IMR-90 (cell line): ENCODE results near the gene UVSSA.
"Not testable (repeated sequence)": the region's sequence is repeated elsewhere in the genome, so short reads cannot be mapped to it uniquely, and the experiment has no call there.

ENCODE experiments used
- CEBPB ChIP-seq: IDR thresholded peaks from 2 replicates; pipeline ENCODE4 v1.6.1; 2012; ENCODE audit warnings: low read depth, low read length, improper control_type of control experiment
- FOS ChIP-seq: fragments of 150-350 bp; IDR thresholded peaks from 2 replicates; pipeline ENCODE4 v1.6.1; 2016; ENCODE audit warnings: low read depth, low read length
- MAFK ChIP-seq: IDR thresholded peaks from 2 replicates; pipeline ENCODE4 v1.6.1; 2012; ENCODE audit warnings: low read depth, low read length, improper control_type of control experiment
- MAZ ChIP-seq: IDR thresholded peaks from 2 replicates; pipeline ENCODE4 v1.6.1; 2012; ENCODE audit warnings: low read depth, mild to moderate bottlenecking, low read length, improper control_type of control experiment, moderate library complexity, borderline replicate concordance
- NFE2L2 ChIP-seq: fragments of 150-350 bp; IDR thresholded peaks from 2 replicates; pipeline ENCODE4 v1.6.1; 2016; ENCODE audit warnings: low read depth, mild to moderate bottlenecking, low read length
- POLR2A ChIP-seq: IDR thresholded peaks from 2 replicates; pipeline ENCODE4 v1.6.1; 2012; ENCODE audit warnings: mild to moderate bottlenecking, low read depth, low read length
- RFX5 ChIP-seq: IDR thresholded peaks from 2 replicates; pipeline ENCODE4 v1.8.0; 2012; ENCODE audit warnings: low read depth, mild to moderate bottlenecking, low read length, moderate library complexity
- TF ChIP-seq, protein P1 (sequence below): fragments of 150-350 bp; IDR thresholded peaks from 2 replicates; pipeline ENCODE4 v1.6.1; 2017; ENCODE audit warnings: mild to moderate bottlenecking, antibody characterized with exemption, low read length, low read depth
- TF ChIP-seq, protein P2 (sequence below): conservative IDR thresholded peaks from 2 replicates; pipeline ENCODE4 v1.5.1; 2012; ENCODE audit warnings: mild to moderate bottlenecking, low read depth, low read length, improper control_type of control experiment

DNA sequence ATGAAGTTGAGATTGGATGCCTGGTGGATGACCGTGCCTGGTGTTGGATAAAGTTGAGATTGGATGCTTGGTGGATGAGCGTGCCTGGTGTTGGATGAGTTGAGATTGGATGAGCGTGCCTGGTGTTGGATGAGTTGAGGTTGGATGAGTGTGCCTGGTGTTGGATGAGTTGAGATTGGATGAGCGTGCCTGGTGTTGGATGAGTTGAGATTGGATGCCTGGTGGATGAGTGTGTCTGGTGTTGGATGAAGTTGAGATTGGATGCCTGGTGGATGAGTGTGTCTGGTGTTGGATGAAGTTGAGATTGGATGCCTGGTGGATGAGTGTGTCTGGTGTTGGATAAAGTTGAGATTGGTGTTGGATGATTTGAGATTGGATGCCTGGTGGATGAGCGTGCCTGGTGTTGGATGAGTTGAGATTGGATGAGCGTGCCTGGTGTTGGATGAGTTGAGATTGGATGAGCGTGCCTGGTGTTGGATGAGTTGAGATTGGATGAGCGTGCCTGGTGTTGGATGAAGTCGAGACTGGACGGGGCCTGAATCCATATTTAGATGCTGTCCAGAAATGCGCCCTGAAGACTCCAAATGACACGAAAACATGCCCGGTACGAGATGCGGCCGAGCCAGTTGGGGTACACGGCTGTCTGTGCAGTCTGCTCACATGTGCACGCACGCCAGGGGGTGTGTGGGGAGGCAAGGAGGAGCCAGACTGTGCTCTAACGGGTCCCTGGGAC is 22.4 kb upstream of the UVSSA start:
- not testable (repeated sequence) for TF ChIP-seq CEBPB, NFE2L2, POLR2A, RFX5, MAFK, FOS, MAZ
- TF ChIP-seq, protein P1, sequence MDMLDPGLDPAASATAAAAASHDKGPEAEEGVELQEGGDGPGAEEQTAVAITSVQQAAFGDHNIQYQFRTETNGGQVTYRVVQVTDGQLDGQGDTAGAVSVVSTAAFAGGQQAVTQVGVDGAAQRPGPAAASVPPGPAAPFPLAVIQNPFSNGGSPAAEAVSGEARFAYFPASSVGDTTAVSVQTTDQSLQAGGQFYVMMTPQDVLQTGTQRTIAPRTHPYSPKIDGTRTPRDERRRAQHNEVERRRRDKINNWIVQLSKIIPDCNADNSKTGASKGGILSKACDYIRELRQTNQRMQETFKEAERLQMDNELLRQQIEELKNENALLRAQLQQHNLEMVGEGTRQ: not testable (repeated sequence)
- TF ChIP-seq, protein P2, sequence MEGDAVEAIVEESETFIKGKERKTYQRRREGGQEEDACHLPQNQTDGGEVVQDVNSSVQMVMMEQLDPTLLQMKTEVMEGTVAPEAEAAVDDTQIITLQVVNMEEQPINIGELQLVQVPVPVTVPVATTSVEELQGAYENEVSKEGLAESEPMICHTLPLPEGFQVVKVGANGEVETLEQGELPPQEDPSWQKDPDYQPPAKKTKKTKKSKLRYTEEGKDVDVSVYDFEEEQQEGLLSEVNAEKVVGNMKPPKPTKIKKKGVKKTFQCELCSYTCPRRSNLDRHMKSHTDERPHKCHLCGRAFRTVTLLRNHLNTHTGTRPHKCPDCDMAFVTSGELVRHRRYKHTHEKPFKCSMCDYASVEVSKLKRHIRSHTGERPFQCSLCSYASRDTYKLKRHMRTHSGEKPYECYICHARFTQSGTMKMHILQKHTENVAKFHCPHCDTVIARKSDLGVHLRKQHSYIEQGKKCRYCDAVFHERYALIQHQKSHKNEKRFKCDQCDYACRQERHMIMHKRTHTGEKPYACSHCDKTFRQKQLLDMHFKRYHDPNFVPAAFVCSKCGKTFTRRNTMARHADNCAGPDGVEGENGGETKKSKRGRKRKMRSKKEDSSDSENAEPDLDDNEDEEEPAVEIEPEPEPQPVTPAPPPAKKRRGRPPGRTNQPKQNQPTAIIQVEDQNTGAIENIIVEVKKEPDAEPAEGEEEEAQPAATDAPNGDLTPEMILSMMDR: not testable (repeated sequence)
